ENCODE data around the gene ARHGAP1. TPM values are rescaled to one million over a fixed set of nuclear protein-coding genes. Genes with fewer than 3 reads are reported as not detected.
A peak's percentile ranks its signal among the peaks of the same experiment; 100 is the strongest.

ARHGAP1 gene
- total and polyA plus RNA-seq, 9 of the 15 experiments (the other 6 are each of a cell fraction or from before 2014, with no cell fraction given): 3.6 to 30.4 (median 8.2) TPM

- Histone ChIP-seq H3K36me3 (ENCODE audit: control insufficient read depth, insufficient read depth, low read length) (no peaks in the 10 kb centered on the region), H3K9ac (ENCODE audit: insufficient read depth in 1 of 2, low read depth in 2 of 2, low read length in 2 of 2) (no peak overlapping the region), H3K79me2 (ENCODE audit: control insufficient read depth, insufficient read depth, low read length) (no peaks in the 10 kb centered on the region), H2AFZ (ENCODE audit: low read depth, low read length) (peak overlapping the region; percentile 9; the same call in 1 of the 2 replicates), H3K4me2 (ENCODE audit: insufficient read depth, low read length) (no peak overlapping the region), H3K9me3 (replicated peaks; ENCODE audit: control insufficient read depth, insufficient read depth, low read depth, low read length) (peaks cover 4% of the 10 kb centered on the region; the same call in 1 of the 2 replicates), H4K20me1 (replicated peaks; ENCODE audit: control insufficient read depth, insufficient read depth, low read length) (no peaks in the 10 kb centered on the region), H3K27me3 (ENCODE audit: control insufficient read depth in 2 of 2, insufficient read depth in 2 of 2, low read length in 2 of 2) (peaks cover 0 to 3% of the 10 kb centered on the region in 2 experiments; a peak in 1 of 5 replicates), H3K27ac (ENCODE audit: extremely low read depth, low read depth, low read length) (no peak overlapping the region), H3K4me1 (replicated peaks in 1 of 2; ENCODE audit: control insufficient read depth in 2 of 2, insufficient read depth in 2 of 2, low read length in 2 of 2) (peaks cover 0 to 22% of the 10 kb centered on the region in 2 experiments; a peak in 2 of 5 replicates), H3K4me3 (no peak overlapping the region), H3K9me1 (ENCODE audit: control insufficient read depth, insufficient read depth, low read length) (no peaks in the 10 kb centered on the region)
- intact Hi-C loops (cut with micrococcal nuclease): no loop called here
- 44% methylated on average over 8 of the region's 8 CpGs for WGBS (ENCODE audit: insufficient coverage, low coverage, missing lambda C conversion rate)
- no TSS peak for BruUV-seq (replicated peaks)
- ATAC-seq (no peak), DNase-seq (ENCODE audit: extremely low read depth in 1 of 4, low spot score in 3 of 4) (no peak), FAIRE-seq (no peak)
- TF ChIP-seq CTCFL (IDR thresholded peaks at IDR 0.05; ENCODE audit: borderline replicate concordance, insufficient read depth, low read depth, low read length, poor library complexity, severe bottlenecking) (no peak), PHF20 (IDR thresholded peaks at IDR 0.05; ENCODE audit: partially characterized antibody) (no peak), ZNF512 (tag; IDR thresholded peaks at IDR 0.05) (no peak), ZNF253 (CRISPR knock-in tag; conservative IDR thresholded peaks at IDR 0.05) (no peak), ARID2 (IDR thresholded peaks at IDR 0.05) (no peak), ZNF263 (CRISPR knock-in tag; IDR thresholded peaks at IDR 0.05; ENCODE audit: borderline replicate concordance) (no peak), ZNF3 (CRISPR knock-in tag; IDR thresholded peaks at IDR 0.05) (no peak), KAT2B (IDR thresholded peaks at IDR 0.05; ENCODE audit: low read depth, low read length) (no peak)
- in situ Hi-C loops (cut with MboI): no loop called here
- CTCF ChIA-PET (ENCODE audit: low intra/inter-chr PET ratio): interaction anchor here (0.6 kb wide), 1 partner anchor 174 kb away, joined by 3 read pairs; no protein-coding TSS in a partner anchor
- POLR2A ChIA-PET: no interaction called here
These were observed 23.7 kb upstream of the ARHGAP1 start for GRCh38 chr11:46724088-46724487.
